ENCODE results near the gene RHOA.

- TF ChIP-seq CTCF (IDR thresholded peaks at IDR 0.05) (no peak), POLR2A (IDR thresholded peaks at IDR 0.05) (no peak)
Measured at GRCh38 chr3:49383387-49383786, 28.4 kb downstream of the RHOA start.

Data from right lobe of liver (tissue), 4 donors.